MM.1S (cell line): Measurements from ENCODE around the gene PSENEN.

ENCODE experiments used
- DNase-seq: peaks from one replicate; pipeline ENCODE4 v3.0.0-alpha.2; 2015
- H2AFZ ChIP-seq: fragments of 300-600 bp; sonication (generic); 2 replicates; pipeline ENCODE4 v1.6.0; 2016; ENCODE audit warnings: antibody characterized with exemption, low read length
- H3F3A ChIP-seq: fragments of 300-600 bp; sonication (generic); 2 replicates; pipeline ENCODE4 v1.6.1; 2016; ENCODE audit warnings: mild to moderate bottlenecking, antibody characterized with exemption, low read length, moderate library complexity, mixed read lengths; ENCODE audit not compliant: insufficient read depth
- H3K27ac ChIP-seq: fragments of 300-600 bp; sonication (generic); 2 replicates; pipeline ENCODE4 v1.5.1; 2016; ENCODE audit warnings: mild to moderate bottlenecking, low read length
- H3K27me3 ChIP-seq: fragments of 300-600 bp; sonication (generic); replicated peaks from 2 replicates; pipeline ENCODE4 v1.6.0; 2016; ENCODE audit warnings: low read length; ENCODE audit not compliant: insufficient read depth
- H3K36me3 ChIP-seq: fragments of 300-600 bp; sonication (generic); replicated peaks from 2 replicates; pipeline ENCODE4 v1.6.1; 2016; ENCODE audit warnings: mild to moderate bottlenecking, low read length, mixed read lengths; ENCODE audit not compliant: insufficient read depth
- H3K4me1 ChIP-seq: fragments of 300-600 bp; sonication (generic); 2 replicates; pipeline ENCODE4 v1.6.1; 2016; ENCODE audit warnings: low read length, mixed read lengths
- H3K4me2 ChIP-seq: fragments of 300-600 bp; sonication (generic); 2 replicates; pipeline ENCODE4 v1.6.0; 2016; ENCODE audit warnings: low read depth, low read length
- H3K4me3 ChIP-seq: fragments of 300-600 bp; sonication (generic); 2 replicates; pipeline ENCODE4 v1.5.1; 2016; ENCODE audit warnings: low read length, mixed read lengths
- H3K79me2 ChIP-seq: fragments of 300-600 bp; sonication (generic); 2 replicates; pipeline ENCODE4 v1.6.1; 2016; ENCODE audit warnings: mixed run types, low read length, mixed read lengths
- H3K9ac ChIP-seq: fragments of 300-600 bp; sonication (generic); 2 replicates; pipeline ENCODE4 v1.6.1; 2016; ENCODE audit warnings: low read length, mixed read lengths
- H3K9me2 ChIP-seq: fragments of 300-600 bp; sonication (generic); replicated peaks from 2 replicates; pipeline ENCODE4 v1.6.1; 2016; ENCODE audit warnings: mild to moderate bottlenecking, low read length, mixed read lengths; ENCODE audit not compliant: insufficient read depth
- H3K9me3 ChIP-seq: fragments of 300-600 bp; sonication (generic); replicated peaks from 2 replicates; pipeline ENCODE4 v1.6.1; 2016; ENCODE audit warnings: mild to moderate bottlenecking, low read length, mixed read lengths; ENCODE audit not compliant: insufficient read depth
- H4K20me1 ChIP-seq: fragments of 300-600 bp; sonication (generic); 2 replicates; pipeline ENCODE4 v1.6.1; 2016; ENCODE audit warnings: mild to moderate bottlenecking, low read length, moderate library complexity, mixed read lengths; ENCODE audit not compliant: insufficient read depth
- CTCF ChIP-seq: fragments of 300-600 bp; sonication (generic); IDR thresholded peaks from 2 replicates; pipeline ENCODE4 v1.5.1; 2016; ENCODE audit warnings: antibody characterized with exemption, low read length, mixed read lengths
- EZH2 ChIP-seq: fragments of 300-600 bp; sonication (generic); optimal IDR thresholded peaks from 2 replicates; pipeline ENCODE3; 2017; ENCODE audit warnings: low read depth, mild to moderate bottlenecking, antibody characterized with exemption, low read length, mixed read lengths
- EZH2phosphoT487 ChIP-seq: fragments of 300-600 bp; sonication (generic); IDR thresholded peaks from 2 replicates; pipeline ENCODE4 v1.6.1; 2018; ENCODE audit warnings: antibody characterized with exemption, low read length

Gene PSENEN

GRCh38 chr19:35760711-35761349 is 15.4 kb downstream of the PSENEN start:
- no peak for DNase-seq
- H3K27me3 ChIP-seq: no peaks in the 10 kb centered on the region
- H3K4me3 ChIP-seq: no peak overlapping the region
- H3K27ac ChIP-seq: no peak overlapping the region
- no peaks in the 10 kb centered on the region for H4K20me1 ChIP-seq
- peaks cover 15% of the 10 kb centered on the region for H3K79me2 ChIP-seq
- no peak overlapping the region for H3K4me2 ChIP-seq
- H3K9me3 ChIP-seq: no peaks in the 10 kb centered on the region
- no peak overlapping the region for H3K9ac ChIP-seq
- TF ChIP-seq EZH2phosphoT487 (no peak), CTCF (no peak), EZH2 (no peak)
- H3K4me1 ChIP-seq: peaks cover 12% of the 10 kb centered on the region; the same call in 1 of the 2 replicates
- H3F3A ChIP-seq: peaks cover 4% of the 10 kb centered on the region; the same call in 1 of the 2 replicates
- H2AFZ ChIP-seq: no peak overlapping the region
- H3K9me2 ChIP-seq: no peaks in the 10 kb centered on the region
- H3K36me3 ChIP-seq: no peaks in the 10 kb centered on the region

GRCh38 chr19:35764432-35765315 is 19.2 kb downstream of the PSENEN start:
- Histone ChIP-seq H3K27ac (no peak overlapping the region), H3K9ac (no peak overlapping the region), H2AFZ (no peak overlapping the region)

GRCh38 chr19:35766571-35767104 is 21.2 kb downstream of the PSENEN start:
- H3K9me3 ChIP-seq: no peaks in the 10 kb centered on the region
- H4K20me1 ChIP-seq: no peaks in the 10 kb centered on the region
- H3K79me2 ChIP-seq: no peaks in the 10 kb centered on the region
- no peaks in the 10 kb centered on the region for H3K4me1 ChIP-seq
- no peak overlapping the region for H2AFZ ChIP-seq
- H3K4me3 ChIP-seq: no peak overlapping the region
- TF ChIP-seq EZH2: no peak
- no peak for TF ChIP-seq EZH2phosphoT487
- TF ChIP-seq CTCF: no peak
- DNase-seq: no peak
- H3K27me3 ChIP-seq: no peaks in the 10 kb centered on the region
- no peaks in the 10 kb centered on the region for H3F3A ChIP-seq
- no peaks in the 10 kb centered on the region for H3K9me2 ChIP-seq
- no peaks in the 10 kb centered on the region for H3K36me3 ChIP-seq
- H3K4me2 ChIP-seq: no peak overlapping the region
- H3K9ac ChIP-seq: no peak overlapping the region
- H3K27ac ChIP-seq: no peak overlapping the region

More at GRCh38 chr19:35764432-35765315, 19.2 kb downstream of the PSENEN start:
- Histone ChIP-seq H3K4me2 (no peak overlapping the region), H3K9me2 (no peaks in the 10 kb centered on the region), H4K20me1 (no peaks in the 10 kb centered on the region), H3K36me3 (no peaks in the 10 kb centered on the region), H3K9me3 (no peaks in the 10 kb centered on the region), H3K4me1 (no peaks in the 10 kb centered on the region), H3K27me3 (no peaks in the 10 kb centered on the region), H3K4me3 (no peak overlapping the region), H3F3A (no peaks in the 10 kb centered on the region), H3K79me2 (peaks cover 2% of the 10 kb centered on the region)
- TF ChIP-seq CTCF: no peak
- no peak for TF ChIP-seq EZH2phosphoT487
- TF ChIP-seq EZH2: no peak
- no peak for DNase-seq
